ENCODE results near the gene NEDD9. TPM values are rescaled to one million over a fixed set of nuclear protein-coding genes. Genes with fewer than 3 reads are reported as not detected.
A peak's percentile ranks its signal among the peaks of the same experiment; 100 is the strongest.

The NEDD9 gene
- polyA plus RNA-seq, 1 donor, result 12.9 TPM

GRCh38 chr6:11246722-11247121, 14.3 kb upstream of the NEDD9 start:
- Histone ChIP-seq H3K36me3 (ENCODE audit: control insufficient read depth, insufficient read depth, low read length) (no peaks in the 10 kb centered on the region), H3K4me3 (ENCODE audit: low read length) (no peak overlapping the region), H3K27ac (ENCODE audit: low read length) (no peak overlapping the region), H3K4me1 (ENCODE audit: control insufficient read depth, insufficient read depth, low read length) (no peaks in the 10 kb centered on the region), H3K9me3 (ENCODE audit: control insufficient read depth, low read depth, low read length) (peaks cover under 1% of the 10 kb centered on the region), H3K27me3 (ENCODE audit: control insufficient read depth, insufficient read depth, low read length) (no peaks in the 10 kb centered on the region)
- DNase-seq, result no peak
- no CpG with 5 or more reads among the region's 6 CpGs for WGBS (ENCODE audit: insufficient coverage, low lambda C conversion rate)

GRCh38 chr6:11245381-11246256, 13.2 kb upstream of the NEDD9 start:
- H3K36me3 ChIP-seq (ENCODE audit: control insufficient read depth, insufficient read depth, low read length), result no peaks in the 10 kb centered on the region
- no peaks in the 10 kb centered on the region for H3K4me1 ChIP-seq (ENCODE audit: control insufficient read depth, insufficient read depth, low read length)
- H3K27ac ChIP-seq (ENCODE audit: low read length), result no peak overlapping the region
- H3K4me3 ChIP-seq (ENCODE audit: low read length), result no peak overlapping the region
- DNase-seq, result no peak
- 56% methylated on average over 5 of the region's 9 CpGs for WGBS (ENCODE audit: insufficient coverage, low lambda C conversion rate)
- H3K9me3 ChIP-seq (ENCODE audit: control insufficient read depth, low read depth, low read length), result peaks cover 3% of the 10 kb centered on the region
- no peaks in the 10 kb centered on the region for H3K27me3 ChIP-seq (ENCODE audit: control insufficient read depth, insufficient read depth, low read length)

- H3K4me3 ChIP-seq (ENCODE audit: low read length), result no peak overlapping the region
- WGBS (ENCODE audit: insufficient coverage, low lambda C conversion rate), result no CpG with 5 or more reads among the region's 2 CpGs
- no peak for DNase-seq
- no peaks in the 10 kb centered on the region for H3K27me3 ChIP-seq (ENCODE audit: control insufficient read depth, insufficient read depth, low read length)
- no peaks in the 10 kb centered on the region for H3K4me1 ChIP-seq (ENCODE audit: control insufficient read depth, insufficient read depth, low read length)
- no peaks in the 10 kb centered on the region for H3K36me3 ChIP-seq (ENCODE audit: control insufficient read depth, insufficient read depth, low read length)
- peaks cover 3% of the 10 kb centered on the region for H3K9me3 ChIP-seq (ENCODE audit: control insufficient read depth, low read depth, low read length)
- H3K27ac ChIP-seq (ENCODE audit: low read length), result no peak overlapping the region
Measured at GRCh38 chr6:11244387-11245126, 12.1 kb upstream of the NEDD9 start.

GRCh38 chr6:11243861-11244260, 11.4 kb upstream of the NEDD9 start:
- Histone ChIP-seq H3K36me3 (ENCODE audit: control insufficient read depth, insufficient read depth, low read length) (no peaks in the 10 kb centered on the region), H3K27ac (ENCODE audit: low read length) (no peak overlapping the region), H3K27me3 (ENCODE audit: control insufficient read depth, insufficient read depth, low read length) (no peaks in the 10 kb centered on the region), H3K4me3 (ENCODE audit: low read length) (no peak overlapping the region), H3K9me3 (ENCODE audit: control insufficient read depth, low read depth, low read length) (peaks cover 3% of the 10 kb centered on the region), H3K4me1 (ENCODE audit: control insufficient read depth, insufficient read depth, low read length) (no peaks in the 10 kb centered on the region)
- DNase-seq, result no peak
- WGBS (ENCODE audit: insufficient coverage, low lambda C conversion rate), result no CpG with 5 or more reads among the region's 1 CpG

GRCh38 chr6:11242711-11243110, 10.2 kb upstream of the NEDD9 start:
- no peak for DNase-seq
- Histone ChIP-seq H3K27me3 (ENCODE audit: control insufficient read depth, insufficient read depth, low read length) (no peaks in the 10 kb centered on the region), H3K36me3 (ENCODE audit: control insufficient read depth, insufficient read depth, low read length) (no peaks in the 10 kb centered on the region), H3K4me3 (ENCODE audit: low read length) (no peak overlapping the region), H3K27ac (ENCODE audit: low read length) (no peak overlapping the region), H3K4me1 (ENCODE audit: control insufficient read depth, insufficient read depth, low read length) (no peaks in the 10 kb centered on the region), H3K9me3 (ENCODE audit: control insufficient read depth, low read depth, low read length) (peaks cover 3% of the 10 kb centered on the region)

GRCh38 chr6:11241793-11242201, 9.3 kb upstream of the NEDD9 start:
- peaks cover 3% of the 10 kb centered on the region for H3K4me1 ChIP-seq (ENCODE audit: control insufficient read depth, insufficient read depth, low read length)
- H3K27me3 ChIP-seq (ENCODE audit: control insufficient read depth, insufficient read depth, low read length), result no peaks in the 10 kb centered on the region
- H3K27ac ChIP-seq (ENCODE audit: low read length), result no peak overlapping the region
- no peak overlapping the region for H3K4me3 ChIP-seq (ENCODE audit: low read length)
- H3K9me3 ChIP-seq (ENCODE audit: control insufficient read depth, low read depth, low read length), result peaks cover 3% of the 10 kb centered on the region
- WGBS (ENCODE audit: insufficient coverage, low lambda C conversion rate), result 60% methylated on average over 1 of the region's 17 CpGs
- no peak for DNase-seq
- H3K36me3 ChIP-seq (ENCODE audit: control insufficient read depth, insufficient read depth, low read length), result no peaks in the 10 kb centered on the region

GRCh38 chr6:11241154-11241792, 8.8 kb upstream of the NEDD9 start:
- Histone ChIP-seq H3K4me1 (ENCODE audit: control insufficient read depth, insufficient read depth, low read length) (peaks cover 8% of the 10 kb centered on the region), H3K27ac (ENCODE audit: low read length) (no peak overlapping the region), H3K36me3 (ENCODE audit: control insufficient read depth, insufficient read depth, low read length) (no peaks in the 10 kb centered on the region), H3K4me3 (ENCODE audit: low read length) (no peak overlapping the region), H3K27me3 (ENCODE audit: control insufficient read depth, insufficient read depth, low read length) (no peaks in the 10 kb centered on the region), H3K9me3 (ENCODE audit: control insufficient read depth, low read depth, low read length) (peaks cover 3% of the 10 kb centered on the region)
- DNase-seq, result no peak
- WGBS (ENCODE audit: insufficient coverage, low lambda C conversion rate), result no CpG with 5 or more reads among the region's 11 CpGs

- 100% methylated on average over 2 of the region's 4 CpGs for WGBS (ENCODE audit: insufficient coverage, low lambda C conversion rate)
- no peak overlapping the region for H3K4me3 ChIP-seq (ENCODE audit: low read length)
- H3K4me1 ChIP-seq (ENCODE audit: control insufficient read depth, insufficient read depth, low read length), result peaks cover 22% of the 10 kb centered on the region
- no peak overlapping the region for H3K27ac ChIP-seq (ENCODE audit: low read length)
- peaks cover 3% of the 10 kb centered on the region for H3K9me3 ChIP-seq (ENCODE audit: control insufficient read depth, low read depth, low read length)
- DNase-seq, result no peak
- H3K36me3 ChIP-seq (ENCODE audit: control insufficient read depth, insufficient read depth, low read length), result no peaks in the 10 kb centered on the region
- H3K27me3 ChIP-seq (ENCODE audit: control insufficient read depth, insufficient read depth, low read length), result no peaks in the 10 kb centered on the region
Measured at GRCh38 chr6:11237956-11238355, 5.5 kb upstream of the NEDD9 start.

- Histone ChIP-seq H3K36me3 (ENCODE audit: control insufficient read depth, insufficient read depth, low read length) (no peaks in the 10 kb centered on the region), H3K27ac (ENCODE audit: low read length) (no peak overlapping the region), H3K9me3 (ENCODE audit: control insufficient read depth, low read depth, low read length) (peaks cover 3% of the 10 kb centered on the region), H3K27me3 (ENCODE audit: control insufficient read depth, insufficient read depth, low read length) (no peaks in the 10 kb centered on the region), H3K4me1 (ENCODE audit: control insufficient read depth, insufficient read depth, low read length) (peaks cover 22% of the 10 kb centered on the region), H3K4me3 (ENCODE audit: low read length) (no peak overlapping the region)
- no peak for DNase-seq
- no CpG with 5 or more reads among the region's 4 CpGs for WGBS (ENCODE audit: insufficient coverage, low lambda C conversion rate)
Measured at GRCh38 chr6:11237428-11237827, 5.0 kb upstream of the NEDD9 start.

- no peak for DNase-seq
- 100% methylated on average over 2 of the region's 6 CpGs for WGBS (ENCODE audit: insufficient coverage, low lambda C conversion rate)
- Histone ChIP-seq H3K27me3 (ENCODE audit: control insufficient read depth, insufficient read depth, low read length) (no peaks in the 10 kb centered on the region), H3K27ac (ENCODE audit: low read length) (peak overlapping the region; percentile 64), H3K9me3 (ENCODE audit: control insufficient read depth, low read depth, low read length) (peaks cover 3% of the 10 kb centered on the region), H3K4me3 (ENCODE audit: low read length) (no peak overlapping the region), H3K4me1 (ENCODE audit: control insufficient read depth, insufficient read depth, low read length) (peaks cover 22% of the 10 kb centered on the region), H3K36me3 (ENCODE audit: control insufficient read depth, insufficient read depth, low read length) (no peaks in the 10 kb centered on the region)
Measured at GRCh38 chr6:11236915-11237314, 4.4 kb upstream of the NEDD9 start.
